GM04503 (cell line): Measurements from ENCODE around the gene SIPA1L2.
"Not testable (repeated sequence)": the region's sequence is repeated elsewhere in the genome, so short reads cannot be mapped to it uniquely, and the experiment has no call there.

Source experiments
- DNase-seq: peaks from one replicate; pipeline ENCODE4 v3.0.0-alpha.2; 2012; ENCODE audit warnings: low read depth

The SIPA1L2 gene

DNA sequence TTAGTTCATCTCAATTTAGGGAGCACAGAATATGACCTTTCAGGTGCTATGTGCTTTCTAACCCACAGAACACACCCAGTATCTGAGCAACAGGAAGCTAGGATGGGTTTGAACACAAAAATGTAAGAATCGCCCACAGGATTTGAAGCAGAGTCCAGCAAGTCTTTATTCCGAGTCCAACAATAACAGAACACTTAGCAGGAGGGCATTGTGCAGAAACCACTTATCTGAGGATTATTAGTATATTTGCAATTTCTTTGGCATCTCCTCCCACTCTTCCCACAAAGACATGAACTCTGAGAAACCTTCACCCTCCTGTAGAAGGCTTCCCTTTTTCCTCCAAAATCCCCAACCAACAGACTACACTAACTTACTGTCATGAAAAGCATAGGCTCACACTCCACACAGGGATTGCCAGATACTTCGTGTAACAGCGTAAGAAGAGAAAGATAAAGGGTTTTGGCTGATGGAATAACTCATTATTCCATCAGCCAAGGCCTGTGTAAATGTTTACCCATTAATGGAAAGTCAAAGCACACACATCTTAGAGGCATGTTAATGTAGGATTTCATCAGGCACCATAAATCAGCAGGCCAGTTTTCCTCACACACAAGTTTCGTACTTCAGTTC lies 16.1 kb downstream of the SIPA1L2 start:
- DNase-seq: no peak

- DNase-seq: not testable (repeated sequence)
These were observed 17.1 kb downstream of the SIPA1L2 start for GRCh38 chr1:232612836-232613235.

- no peak for DNase-seq
These were observed 18.1 kb downstream of the SIPA1L2 start for GRCh38 chr1:232611834-232612233.

DNA sequence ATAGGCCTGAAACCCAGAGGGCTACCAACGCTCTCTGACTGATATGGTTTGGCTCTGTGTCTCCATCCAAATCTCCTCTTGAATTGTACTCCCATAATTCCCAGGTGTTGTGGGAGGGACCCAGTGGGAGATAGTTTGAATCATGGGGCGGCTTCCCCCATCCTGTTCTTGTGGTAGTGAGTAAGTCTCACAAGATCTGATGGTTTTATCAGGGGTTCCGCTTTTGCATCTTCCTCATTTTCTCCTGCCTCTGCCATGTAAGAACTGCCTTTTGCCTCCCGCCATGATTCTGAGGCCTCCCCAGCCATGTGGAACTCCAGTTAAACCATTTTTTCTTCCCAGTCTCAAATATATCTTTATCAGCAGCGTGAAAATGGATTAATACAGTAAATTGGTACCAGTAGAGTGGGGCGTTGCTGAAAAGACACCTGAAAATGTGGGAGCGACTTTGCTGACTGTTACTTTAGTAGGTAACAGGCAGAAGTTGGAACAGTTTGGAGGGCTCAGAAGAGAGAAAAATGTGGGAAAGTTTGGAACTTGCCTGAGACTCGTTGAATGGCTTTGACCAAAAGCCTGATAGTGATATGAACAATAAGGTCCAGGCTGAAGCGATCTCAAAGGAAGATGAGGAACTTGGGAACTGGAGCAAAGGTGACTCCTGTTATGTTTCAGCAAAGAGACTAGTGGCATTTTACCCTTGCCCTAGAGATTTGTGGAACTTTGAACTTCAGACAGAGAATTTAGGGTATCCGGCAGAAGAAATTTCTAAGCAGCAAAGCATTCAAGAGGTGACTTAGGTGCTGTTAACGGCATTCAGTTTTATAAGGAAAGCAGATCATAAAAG lies 18.8 kb downstream of the SIPA1L2 start:
- not testable (repeated sequence) for DNase-seq

GRCh38 chr1:232610192-232610901 lies 19.6 kb downstream of the SIPA1L2 start:
- DNase-seq: no peak

DNA sequence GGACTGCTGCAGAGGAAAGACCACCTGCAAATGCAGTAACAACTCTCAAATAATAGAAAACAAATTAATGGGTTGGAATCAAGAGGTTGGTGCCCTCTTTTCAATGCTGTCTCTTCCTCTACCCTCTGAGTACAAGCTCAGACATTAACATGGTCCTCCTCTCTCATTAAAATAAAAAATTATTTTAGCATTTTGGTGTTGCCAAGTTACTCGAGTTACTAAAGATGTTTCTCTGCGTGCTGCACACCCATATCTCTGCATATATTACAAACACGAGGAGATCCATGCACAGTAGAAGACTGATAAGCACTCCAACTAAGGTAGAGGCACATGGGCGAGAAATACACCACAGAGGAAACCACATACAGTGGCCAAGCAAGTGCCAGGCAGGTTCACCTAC lies 21.5 kb downstream of the SIPA1L2 start:
- DNase-seq: no peak

GRCh38 chr1:232602622-232603021 lies 27.3 kb downstream of the SIPA1L2 start:
- no peak for DNase-seq

DNA sequence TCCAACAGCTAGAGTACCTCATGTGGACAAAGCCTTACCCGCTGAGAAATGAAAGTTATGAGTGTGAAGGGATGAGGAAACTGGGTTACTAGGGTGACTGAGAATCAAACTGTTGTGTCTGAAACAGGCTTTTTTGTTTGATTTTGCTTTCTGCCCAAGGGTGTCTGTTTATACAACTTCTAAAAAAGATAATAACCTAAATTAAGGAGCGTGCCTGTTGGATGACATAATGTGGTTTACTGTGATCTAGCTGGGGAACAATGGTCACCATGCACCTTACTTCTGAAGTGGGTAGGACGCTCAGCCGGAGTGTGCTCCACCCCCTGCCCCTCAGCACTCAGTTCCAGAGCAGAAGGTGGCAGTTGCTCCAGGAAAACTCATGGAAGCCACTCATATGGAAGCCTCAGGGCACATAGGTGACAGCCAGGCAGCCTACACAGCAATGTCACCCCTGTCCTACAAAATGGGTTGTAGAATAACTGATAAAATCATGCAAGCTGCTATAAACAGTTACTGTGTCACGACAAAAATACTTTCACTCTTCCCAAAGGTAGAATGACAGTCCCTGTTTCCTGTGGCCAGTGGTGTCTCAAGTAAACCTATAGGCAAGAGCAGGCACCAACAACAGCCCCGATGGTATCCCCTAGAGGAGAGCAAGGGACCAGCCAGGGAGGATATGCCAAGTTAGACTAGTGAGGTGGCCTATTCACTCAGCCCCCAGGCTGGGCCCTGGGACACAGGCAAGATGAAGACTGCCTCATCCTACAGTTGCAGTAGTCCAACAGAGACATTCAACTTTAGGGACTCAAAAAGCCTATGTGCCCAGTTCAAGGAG lies 29.3 kb downstream of the SIPA1L2 start:
- DNase-seq: no peak

DNA sequence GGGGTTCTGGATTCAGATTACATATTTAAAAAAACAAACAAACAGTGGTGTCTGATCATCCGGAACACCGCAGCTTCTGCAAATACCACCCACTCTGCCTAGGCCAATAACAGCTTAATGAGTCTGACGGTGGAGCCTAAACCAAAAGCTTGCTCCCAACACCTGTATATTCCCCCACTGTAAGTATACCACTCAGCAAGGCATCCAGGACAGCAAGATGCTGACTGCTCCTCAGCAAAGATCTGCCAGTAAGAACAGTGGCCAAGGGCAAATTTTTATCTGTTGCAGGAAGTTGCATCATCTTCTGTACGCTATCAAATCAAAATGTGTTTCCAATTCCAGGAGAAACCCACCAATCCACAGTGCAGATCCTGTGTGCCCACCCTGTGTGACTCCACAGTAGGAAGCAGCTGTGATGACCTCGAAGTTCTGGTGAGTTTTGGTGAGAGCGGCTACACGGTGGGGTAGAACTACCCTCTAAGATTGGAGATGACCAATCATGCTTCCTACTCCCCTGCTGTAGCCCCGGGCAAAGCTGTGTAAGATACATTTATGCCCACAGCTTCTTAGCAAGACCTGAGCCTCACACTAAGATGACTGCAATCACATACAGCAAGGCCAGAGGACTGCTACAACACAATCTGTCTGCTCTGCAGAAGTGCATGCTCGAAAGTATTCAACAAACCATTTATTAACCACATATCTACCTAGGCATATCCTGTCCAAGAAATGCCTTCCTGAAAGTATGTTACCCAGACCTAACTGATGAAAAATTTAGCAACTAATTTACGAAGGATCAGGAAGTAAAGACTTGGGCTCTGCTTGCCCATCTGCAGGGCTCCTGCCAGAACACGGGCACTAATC lies 30.5 kb downstream of the SIPA1L2 start:
- no peak for DNase-seq

GRCh38 chr1:232598837-232599177 lies 31.1 kb downstream of the SIPA1L2 start:
- DNase-seq: no peak

DNA sequence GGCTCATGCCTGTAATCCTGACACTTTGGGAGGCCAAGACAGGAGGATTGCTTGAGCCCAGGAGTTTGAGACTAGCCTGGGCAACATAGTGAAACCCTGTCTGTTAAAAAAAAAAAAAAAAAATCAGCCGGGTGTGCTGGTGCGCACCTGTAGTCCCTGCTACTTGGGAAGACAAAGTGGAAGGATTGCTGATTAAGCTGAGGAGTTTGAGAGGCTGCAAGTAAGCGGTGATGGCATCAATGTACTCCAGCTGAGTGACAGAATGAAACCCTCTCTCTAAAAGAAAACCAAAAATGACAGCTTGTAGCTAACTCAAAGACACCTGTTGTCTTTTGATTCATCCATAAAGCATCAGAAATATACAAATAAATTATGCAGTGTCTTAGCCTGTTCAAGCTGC lies 31.8 kb downstream of the SIPA1L2 start:
- no peak for DNase-seq

DNA sequence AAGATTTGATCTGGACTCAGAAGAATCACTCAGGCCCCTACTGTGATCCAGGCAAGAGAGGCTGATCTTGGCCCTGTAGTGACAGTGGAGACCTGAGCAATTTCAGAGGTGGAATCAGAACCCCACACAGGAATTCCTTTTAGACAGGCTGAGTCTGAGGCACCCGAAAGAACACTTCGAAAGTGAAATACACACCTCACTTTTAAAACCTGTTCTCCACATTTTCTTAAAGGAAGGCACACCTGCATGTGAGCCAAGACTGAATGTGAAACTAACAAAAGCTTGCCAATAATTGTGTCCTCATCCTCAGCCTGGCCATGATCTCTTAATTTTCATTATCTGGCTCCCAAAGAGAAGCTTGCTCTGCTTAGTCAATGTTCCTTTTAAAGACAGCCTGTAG lies 32.2 kb downstream of the SIPA1L2 start:
- no peak for DNase-seq

GRCh38 chr1:232596666-232597303 lies 33.1 kb downstream of the SIPA1L2 start:
- no peak for DNase-seq

- DNase-seq: no peak
These were observed 34.9 kb downstream of the SIPA1L2 start for GRCh38 chr1:232594768-232595698.

DNA sequence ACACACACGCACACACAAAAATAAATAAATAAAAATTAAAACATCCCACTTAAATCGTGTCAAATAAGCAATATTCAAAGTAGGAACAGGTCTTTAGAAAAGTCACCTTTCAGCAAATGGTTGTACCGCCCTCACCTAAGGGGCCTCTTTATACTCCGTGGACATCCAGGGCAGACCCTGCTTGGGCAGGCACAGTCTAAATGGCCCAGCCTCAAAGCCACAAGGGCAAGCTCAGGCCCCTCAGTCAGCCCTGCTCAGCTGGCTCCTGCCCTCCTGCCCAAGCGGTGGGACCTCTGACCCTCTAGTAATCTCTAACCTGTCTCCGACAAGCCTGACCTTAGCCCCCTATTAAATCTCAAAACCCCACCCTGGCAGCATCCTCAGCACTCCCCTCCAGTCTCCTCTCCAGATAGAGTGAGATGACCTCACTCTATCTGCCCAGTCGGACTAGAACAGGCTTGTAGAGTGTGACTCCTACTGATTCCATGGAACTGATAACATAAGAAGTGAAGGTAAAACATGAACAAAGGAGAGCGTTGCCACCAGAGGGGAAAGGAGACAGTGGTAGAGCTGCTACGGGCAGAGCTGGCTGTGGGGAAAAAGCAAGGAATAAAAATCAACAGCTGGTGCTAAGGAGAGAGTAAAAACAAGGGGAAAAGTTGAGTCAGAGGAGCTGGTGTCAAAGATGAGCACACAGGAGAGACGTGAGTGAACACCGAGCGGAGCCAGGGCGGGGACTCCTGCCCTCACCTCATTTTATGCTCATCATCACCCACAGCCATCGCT lies 36.0 kb downstream of the SIPA1L2 start:
- no peak for DNase-seq

DNA sequence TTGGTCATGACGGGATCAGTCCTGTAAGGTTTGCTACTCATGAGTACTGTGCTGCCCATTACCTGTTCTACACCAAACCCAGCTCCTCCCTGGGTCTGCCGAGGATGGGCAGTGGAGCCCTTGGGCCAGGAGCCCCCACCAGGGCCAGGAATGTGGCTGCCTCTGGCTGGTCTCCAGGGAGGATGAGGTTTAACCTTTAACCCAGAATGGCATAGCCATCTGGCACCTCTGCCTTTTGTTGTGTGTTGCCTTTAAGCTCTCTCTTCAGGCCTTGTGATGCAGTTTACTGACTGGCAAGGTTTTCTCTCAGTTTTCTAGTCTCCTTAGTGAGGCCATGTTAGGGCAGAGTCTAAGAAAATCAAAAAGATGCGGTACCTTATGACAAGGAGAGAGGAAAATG lies 38.6 kb downstream of the SIPA1L2 start:
- DNase-seq: no peak

DNA sequence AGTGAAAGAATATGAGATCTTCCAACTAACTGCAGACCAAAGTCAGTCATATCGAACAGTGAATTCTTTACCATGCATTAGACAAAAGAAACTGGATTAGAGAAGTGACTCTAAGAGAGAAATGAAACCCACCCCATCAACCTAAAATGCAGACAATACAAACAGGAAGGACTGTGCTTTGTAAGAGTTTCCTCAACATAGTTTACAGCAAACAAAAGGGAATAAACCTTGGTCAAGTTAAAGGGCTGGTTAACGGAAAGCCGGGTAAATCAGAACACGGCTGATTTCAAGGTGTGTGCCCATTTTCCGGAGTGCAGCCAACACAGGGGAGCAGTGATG lies 39.2 kb downstream of the SIPA1L2 start:
- no peak for DNase-seq

- DNase-seq: no peak
These were observed 39.9 kb downstream of the SIPA1L2 start for GRCh38 chr1:232589812-232590743.
